Progenitor cell of endocrine pancreas (in vitro differentiated cells): Measurements from ENCODE around the gene SUN3. TPM values are rescaled to one million over a fixed set of nuclear protein-coding genes. Genes with fewer than 3 reads are reported as not detected.
"Not testable (repeated sequence)": the region's sequence is repeated elsewhere in the genome, so short reads cannot be mapped to it uniquely, and the experiment has no call there.

Experiments used
- DNase-seq: peaks from one replicate; pipeline ENCODE4 v3.0.0; 2021; ENCODE audit warnings: low spot score; ENCODE audit not compliant: unreplicated experiment
- H3K27ac Mint-ChIP-seq: 2 replicates; pipeline ENCODE4 v1.8.0; 2021; ENCODE audit warnings: mild to moderate bottlenecking, moderate library complexity, mixed read lengths
- H3K27me3 Mint-ChIP-seq: 2 replicates; pipeline ENCODE4 v1.8.0; 2021; ENCODE audit warnings: mixed read lengths
- H3K36me3 Mint-ChIP-seq: 2 replicates; pipeline ENCODE4 v1.8.0; 2022; ENCODE audit warnings: mixed read lengths; ENCODE audit not compliant: insufficient read depth
- H3K4me1 Mint-ChIP-seq: 2 replicates; pipeline ENCODE4 v1.8.0; 2021; ENCODE audit warnings: low read depth, mixed read lengths
- H3K4me3 Mint-ChIP-seq: 2 replicates; pipeline ENCODE4 v1.8.0; 2021; ENCODE audit warnings: low read depth, mild to moderate bottlenecking, moderate library complexity, mixed read lengths
- H3K9me3 Mint-ChIP-seq: 2 replicates; pipeline ENCODE4 v1.8.0; 2021; ENCODE audit warnings: low read depth, mixed read lengths
- CTCF ChIP-seq: fragments of 200-600 bp; sonication (generic); IDR thresholded peaks from one replicate; pipeline ENCODE4 v1.5.0; 2021; ENCODE audit warnings: antibody characterized with exemption, mild to moderate bottlenecking; ENCODE audit not compliant: unreplicated experiment
- total RNA-seq: library from RNA; stranded (reverse); gene quantifications from 2 replicates; pipeline ENCODE4 v1.2.1, GENCODE V29; 2021

SUN3 gene
- total RNA-seq, 1 donor from 2014 or later, result not detected

GRCh38 chr7:48006866-48007265, 22.0 kb downstream of the SUN3 start:
- H3K4me3 Mint-ChIP-seq, result no peak overlapping the region
- H3K27me3 Mint-ChIP-seq, result no peaks in the 10 kb centered on the region
- no peak for TF ChIP-seq CTCF
- H3K36me3 Mint-ChIP-seq, result peaks cover 5% of the 10 kb centered on the region
- peaks cover 13% of the 10 kb centered on the region for H3K4me1 Mint-ChIP-seq
- no peak overlapping the region for H3K27ac Mint-ChIP-seq
- peaks cover 6% of the 10 kb centered on the region for H3K9me3 Mint-ChIP-seq
- no peak for DNase-seq

- no peak overlapping the region for H3K27ac Mint-ChIP-seq
- peaks cover 13% of the 10 kb centered on the region for H3K4me1 Mint-ChIP-seq
Measured at GRCh38 chr7:48004638-48005037, 24.3 kb downstream of the SUN3 start.

GRCh38 chr7:48004032-48004431, 24.9 kb downstream of the SUN3 start:
- Mint-ChIP-seq H3K27me3 (no peaks in the 10 kb centered on the region), H3K4me3 (no peak overlapping the region), H3K27ac (no peak overlapping the region), H3K9me3 (peaks cover 6% of the 10 kb centered on the region), H3K4me1 (peaks cover 13% of the 10 kb centered on the region), H3K36me3 (peaks cover 5% of the 10 kb centered on the region)
- no peak for TF ChIP-seq CTCF
- no peak for DNase-seq

More at GRCh38 chr7:48004638-48005037, 24.3 kb downstream of the SUN3 start:
- Mint-ChIP-seq H3K36me3 (peaks cover 5% of the 10 kb centered on the region), H3K4me3 (no peak overlapping the region), H3K9me3 (peaks cover 6% of the 10 kb centered on the region), H3K27me3 (no peaks in the 10 kb centered on the region)
- TF ChIP-seq CTCF, result no peak
- no peak for DNase-seq

GRCh38 chr7:48000164-48000563, 28.7 kb downstream of the SUN3 start:
- H3K4me3 Mint-ChIP-seq, H3K4me1 Mint-ChIP-seq, H3K27ac Mint-ChIP-seq, H3K27me3 Mint-ChIP-seq, H3K9me3 Mint-ChIP-seq, DNase-seq, H3K36me3 Mint-ChIP-seq: not testable (repeated sequence)

- H3K9me3 Mint-ChIP-seq, result peaks cover 12% of the 10 kb centered on the region
Measured at GRCh38 chr7:47999413-47999812, 29.5 kb downstream of the SUN3 start.

More at GRCh38 chr7:47999413-47999812, 29.5 kb downstream of the SUN3 start:
- peaks cover 2% of the 10 kb centered on the region for H3K4me1 Mint-ChIP-seq
- no peak overlapping the region for H3K4me3 Mint-ChIP-seq
- DNase-seq, result no peak
- TF ChIP-seq CTCF, result no peak
- H3K36me3 Mint-ChIP-seq, result peaks cover 5% of the 10 kb centered on the region
- H3K27me3 Mint-ChIP-seq, result no peaks in the 10 kb centered on the region
- H3K27ac Mint-ChIP-seq, result no peak overlapping the region
